Esophagus muscularis mucosa (tissue), 4 donors: ENCODE data around the gene ABCC4. TPM values are rescaled to one million over a fixed set of nuclear protein-coding genes. Genes with fewer than 3 reads are reported as not detected.

Experiments
- DNase-seq: peaks from one replicate; pipeline ENCODE4 v3.0.0-alpha.2; 2017; ENCODE audit errors: extremely low spot score
- H3K27ac ChIP-seq, 4 donors: fragments of 200-600 bp; sonication (generic); replicated peaks in 1 of 4; 1 replicate in 3 of 4; 2 replicates in 1 of 4; pipeline ENCODE4 v1.5.1; 2016 to 2019; ENCODE audit warnings: mild to moderate bottlenecking in 1 of 4
- H3K27me3 ChIP-seq, 4 donors: fragments of 200-600 bp; sonication (generic); one replicate each; pipeline versions ENCODE4 v1.5.1 to v1.6.0; 2016 to 2019
- H3K36me3 ChIP-seq, 4 donors: fragments of 200-600 bp; sonication (generic); one replicate each; pipeline ENCODE4 v1.5.1; 2016 to 2019
- H3K4me1 ChIP-seq, 4 donors: fragments of 200-600 bp; sonication (generic); one replicate each; pipeline ENCODE4 v1.5.1; 2016 to 2019
- H3K4me3 ChIP-seq, 4 donors: fragments of 200-600 bp; sonication (generic); 1 replicate in 2 of 4; 2 replicates in 2 of 4; pipeline ENCODE4 v1.5.1; 2016 to 2019; ENCODE audit warnings: mild to moderate bottlenecking in 4 of 4, moderate library complexity in 1 of 4
- H3K9me3 ChIP-seq, 4 donors: fragments of 200-600 bp; sonication (generic); 1 replicate in 3 of 4; 2 replicates in 1 of 4; pipeline ENCODE4 v1.5.1; 2016 to 2019
- EP300 ChIP-seq: sonication (generic); formaldehyde crosslinking; IDR thresholded peaks from one replicate; pipeline ENCODE4 v1.6.1; 2017; ENCODE audit warnings: antibody characterized with exemption
- POLR2A ChIP-seq: fragments of 450-650 bp; IDR thresholded peaks from one replicate; pipeline ENCODE4 v1.6.1; 2017; ENCODE audit warnings: antibody characterized with exemption, moderate library complexity, mild to moderate bottlenecking, low read depth
- POLR2AphosphoS5 ChIP-seq, 2 donors: sonication (generic); formaldehyde crosslinking; IDR thresholded peaks; one replicate each; pipeline ENCODE4 v1.6.1; 2017; ENCODE audit warnings: antibody characterized with exemption in 2 of 2
- whole genome bisulfite sequencing: methylation state at CpG from one replicate; pipeline ENCODE4 v1.1.5; 2018; 5-methylcytosine and 5-hydroxymethylcytosine counted together
- intact Hi-C: fragments of 100-400 bp; cut with DNase I; formaldehyde crosslinking; loops from one replicate; pipeline ENCODE4 v1.15.1; 2023
- total RNA-seq, 4 donors: library from RNA; depleted of rRNA; stranded (reverse); fragments of >200 nt; gene quantifications; one replicate each; pipeline versions ENCODE4 v1.1.0 to v1.2.1, GENCODE V29; 2016
- TF ChIP-seq, protein P1 (sequence below), 3 experiments: fragments of 200-600 bp in 2 of 3; fragments of 450-650 bp in 1 of 3; sonication (generic) in 2 of 3; IDR thresholded peaks; one replicate each; pipeline ENCODE4 v1.5.1; 2017 to 2019; ENCODE audit warnings: antibody characterized with exemption in 3 of 3, mild to moderate bottlenecking in 2 of 3, moderate library complexity in 1 of 3

ABCC4 gene
- total RNA-seq, 4 donors from 2014 or later = 5.0 to 6.3 (median 6.0) TPM

DNA sequence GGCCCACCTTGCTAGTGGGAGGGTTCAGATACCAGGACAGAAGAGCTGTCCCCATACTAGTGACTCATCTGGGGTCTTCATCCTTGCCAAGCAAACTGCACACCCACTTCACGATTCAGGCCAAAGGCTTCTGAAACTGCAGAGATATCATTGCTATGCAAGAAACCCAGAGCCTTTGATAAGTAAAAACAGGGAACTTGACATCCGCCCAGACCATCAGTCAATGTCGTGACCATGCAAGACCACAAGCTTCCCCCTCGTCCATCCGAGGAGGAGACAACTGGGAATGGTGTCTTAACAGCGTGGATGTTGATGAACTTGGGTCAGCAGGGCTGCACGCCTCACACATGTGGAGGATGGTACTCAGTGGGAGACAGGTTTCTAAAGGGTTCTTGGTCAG, 58.0 kb downstream of the ABCC4 start:
- Histone ChIP-seq H3K36me3 (no peaks in the 10 kb centered on the region), H3K27me3 (no peaks in the 10 kb centered on the region), H3K27ac (no peak overlapping the region), H3K9me3 (no peaks in the 10 kb centered on the region), H3K4me1 (no peaks in the 10 kb centered on the region), H3K4me3 (no peak overlapping the region)
- DNase-seq = no peak
- intact Hi-C loops = no loop called here
- TF ChIP-seq EP300 = no peak
- TF ChIP-seq, protein P1, sequence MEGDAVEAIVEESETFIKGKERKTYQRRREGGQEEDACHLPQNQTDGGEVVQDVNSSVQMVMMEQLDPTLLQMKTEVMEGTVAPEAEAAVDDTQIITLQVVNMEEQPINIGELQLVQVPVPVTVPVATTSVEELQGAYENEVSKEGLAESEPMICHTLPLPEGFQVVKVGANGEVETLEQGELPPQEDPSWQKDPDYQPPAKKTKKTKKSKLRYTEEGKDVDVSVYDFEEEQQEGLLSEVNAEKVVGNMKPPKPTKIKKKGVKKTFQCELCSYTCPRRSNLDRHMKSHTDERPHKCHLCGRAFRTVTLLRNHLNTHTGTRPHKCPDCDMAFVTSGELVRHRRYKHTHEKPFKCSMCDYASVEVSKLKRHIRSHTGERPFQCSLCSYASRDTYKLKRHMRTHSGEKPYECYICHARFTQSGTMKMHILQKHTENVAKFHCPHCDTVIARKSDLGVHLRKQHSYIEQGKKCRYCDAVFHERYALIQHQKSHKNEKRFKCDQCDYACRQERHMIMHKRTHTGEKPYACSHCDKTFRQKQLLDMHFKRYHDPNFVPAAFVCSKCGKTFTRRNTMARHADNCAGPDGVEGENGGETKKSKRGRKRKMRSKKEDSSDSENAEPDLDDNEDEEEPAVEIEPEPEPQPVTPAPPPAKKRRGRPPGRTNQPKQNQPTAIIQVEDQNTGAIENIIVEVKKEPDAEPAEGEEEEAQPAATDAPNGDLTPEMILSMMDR (IDR thresholded peaks at IDR 0.05) = no peak
- no peak for TF ChIP-seq POLR2AphosphoS5 (IDR thresholded peaks at IDR 0.05)
- no peak for TF ChIP-seq POLR2A
- 65% methylated on average over 7 of the region's 7 CpGs for whole genome bisulfite sequencing

DNA sequence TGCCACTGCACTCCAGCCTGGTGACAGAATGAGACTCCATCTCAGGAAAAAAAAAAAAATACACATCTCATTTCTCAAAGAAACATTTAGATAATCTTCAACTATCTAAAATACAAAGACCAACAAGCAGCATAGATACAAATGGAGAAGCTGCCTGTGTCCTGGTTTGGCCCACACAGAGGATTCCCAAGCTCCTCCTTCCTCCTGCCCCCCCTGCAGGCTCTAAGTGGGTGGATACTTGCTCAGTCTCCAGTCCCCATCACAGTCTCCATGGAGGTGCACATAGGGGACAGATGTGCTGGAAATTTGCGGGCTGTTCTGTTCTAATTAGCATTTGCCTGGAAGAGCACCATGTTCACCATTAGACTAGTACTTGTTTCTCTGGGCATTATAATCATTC, 59.9 kb downstream of the ABCC4 start:
- intact Hi-C loops = no loop called here
- WGBS = 90% methylated on average over 1 of the region's 1 CpG
- no peaks in the 10 kb centered on the region for H3K4me1 ChIP-seq
- no peak overlapping the region for H3K4me3 ChIP-seq
- H3K9me3 ChIP-seq = no peaks in the 10 kb centered on the region
- no peak for DNase-seq
- H3K27me3 ChIP-seq = no peaks in the 10 kb centered on the region
- TF ChIP-seq, protein P1 (IDR thresholded peaks at IDR 0.05) = no peak
- TF ChIP-seq EP300 (no peak), POLR2A (no peak), POLR2AphosphoS5 (IDR thresholded peaks at IDR 0.05) (no peak)
- no peaks in the 10 kb centered on the region for H3K36me3 ChIP-seq
- H3K27ac ChIP-seq = no peak overlapping the region

DNA sequence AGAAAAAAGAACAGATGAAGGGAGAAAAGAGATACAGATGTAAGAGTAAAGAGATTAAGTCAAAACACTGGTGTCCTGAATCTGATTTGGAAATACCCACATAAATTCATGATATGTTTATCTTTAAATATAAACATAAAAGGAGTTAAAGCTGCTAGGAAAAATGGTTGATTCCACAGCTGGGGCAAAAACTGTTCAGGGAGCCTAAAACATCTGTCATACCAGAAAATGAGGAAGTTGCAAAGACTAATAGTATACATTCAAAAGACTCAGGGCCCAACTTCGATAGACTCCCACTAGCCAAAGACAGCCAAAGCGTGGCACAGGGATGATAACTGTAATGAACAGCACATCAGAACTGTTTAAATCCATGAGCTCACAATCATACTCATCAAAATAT, 62.0 kb downstream of the ABCC4 start:
- no peaks in the 10 kb centered on the region for H3K9me3 ChIP-seq
- DNase-seq = no peak
- H3K27me3 ChIP-seq = no peaks in the 10 kb centered on the region
- intact Hi-C loops = no loop called here
- no peaks in the 10 kb centered on the region for H3K4me1 ChIP-seq
- no peak overlapping the region for H3K27ac ChIP-seq
- TF ChIP-seq, protein P1 (IDR thresholded peaks at IDR 0.05) = no peak
- TF ChIP-seq POLR2A (no peak), POLR2AphosphoS5 (IDR thresholded peaks at IDR 0.05) (no peak), EP300 (no peak)
- H3K4me3 ChIP-seq = no peak overlapping the region
- H3K36me3 ChIP-seq = no peaks in the 10 kb centered on the region
- WGBS = 75% methylated on average over 2 of the region's 2 CpGs

DNA sequence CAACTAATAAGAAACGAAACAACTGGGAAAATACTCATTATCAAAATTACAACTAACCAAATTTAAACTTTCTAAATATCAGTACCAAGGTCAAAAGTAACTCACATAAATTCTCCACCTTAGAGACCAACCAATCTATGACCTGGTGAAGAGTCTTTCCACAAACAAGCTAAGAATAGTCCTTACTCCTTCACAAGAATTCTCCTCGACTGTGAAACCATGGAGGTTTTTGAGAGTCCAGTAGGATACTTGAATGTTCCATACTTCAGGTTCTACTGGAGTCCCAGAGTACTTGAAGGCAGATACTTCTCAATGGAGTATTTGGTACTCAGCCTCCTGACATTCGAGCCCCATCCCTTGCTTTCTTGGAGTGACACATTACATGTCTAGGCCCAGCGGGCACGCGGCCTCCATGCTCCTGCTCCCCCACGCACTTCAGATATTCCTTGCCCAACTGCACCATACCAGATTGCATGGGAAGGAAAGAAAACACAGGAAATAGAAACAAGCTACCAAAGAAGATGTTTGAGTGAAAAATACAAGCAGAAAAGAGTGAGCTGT, 63.9 kb downstream of the ABCC4 start:
- Histone ChIP-seq H3K9me3 (no peaks in the 10 kb centered on the region), H3K27ac (no peak overlapping the region), H3K27me3 (no peaks in the 10 kb centered on the region), H3K4me1 (no peaks in the 10 kb centered on the region), H3K36me3 (no peaks in the 10 kb centered on the region), H3K4me3 (no peak overlapping the region)
- DNase-seq = no peak
- 95% methylated on average over 7 of the region's 7 CpGs for WGBS
- no peak for TF ChIP-seq EP300
- TF ChIP-seq, protein P1 (IDR thresholded peaks at IDR 0.05) = no peak
- TF ChIP-seq POLR2AphosphoS5 (IDR thresholded peaks at IDR 0.05) = no peak
- no peak for TF ChIP-seq POLR2A
- intact Hi-C loops = no loop called here

DNA sequence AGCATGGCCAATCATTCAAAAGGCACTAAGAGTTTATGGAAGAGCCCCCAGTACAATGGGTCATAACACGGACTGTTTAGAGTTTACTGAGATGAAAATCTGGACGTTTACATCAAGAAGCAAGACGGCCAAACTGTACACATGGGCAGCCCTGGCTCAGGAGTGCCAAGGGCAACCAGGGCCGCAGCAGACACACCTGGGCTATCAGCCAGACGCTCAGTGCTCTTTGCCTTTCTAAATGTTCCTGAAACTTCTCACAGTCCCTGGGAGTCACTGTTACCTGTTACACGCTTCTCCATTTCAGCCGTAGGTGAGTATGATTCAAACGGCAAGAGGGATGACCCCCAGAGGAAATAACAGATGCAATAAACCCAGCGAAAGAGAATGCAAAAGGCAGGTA, 64.5 kb downstream of the ABCC4 start:
- no peak for DNase-seq
- no peaks in the 10 kb centered on the region for H3K36me3 ChIP-seq
- no peaks in the 10 kb centered on the region for H3K9me3 ChIP-seq
- H3K27ac ChIP-seq = no peak overlapping the region
- no peak overlapping the region for H3K4me3 ChIP-seq
- WGBS = 97% methylated on average over 9 of the region's 9 CpGs
- no peak for TF ChIP-seq POLR2A
- TF ChIP-seq, protein P1 (IDR thresholded peaks at IDR 0.05) = no peak
- no peak for TF ChIP-seq POLR2AphosphoS5 (IDR thresholded peaks at IDR 0.05)
- TF ChIP-seq EP300 = no peak
- intact Hi-C loops = no loop called here
- H3K4me1 ChIP-seq = no peaks in the 10 kb centered on the region
- no peaks in the 10 kb centered on the region for H3K27me3 ChIP-seq
